ENCODE measurements around the gene UEVLD.

UEVLD gene

GRCh38 chr11:18590571-18590970 is 2.0 kb upstream of the UEVLD start:
- no peak for DNase-seq (ENCODE audit: low spot score)

- DNase-seq (ENCODE audit: low spot score): no peak
Measured at GRCh38 chr11:18581825-18582224, 6.7 kb downstream of the UEVLD start.

- DNase-seq (ENCODE audit: low spot score): no peak
Measured at GRCh38 chr11:18580113-18580766, 8.3 kb downstream of the UEVLD start.

- no peak for DNase-seq (ENCODE audit: low spot score)
Measured at GRCh38 chr11:18578975-18579598, 9.4 kb downstream of the UEVLD start.

GRCh38 chr11:18575361-18575760 is 13.2 kb downstream of the UEVLD start:
- DNase-seq (ENCODE audit: low spot score): no peak

- no peak for DNase-seq (ENCODE audit: low spot score)
Measured at GRCh38 chr11:18567081-18567480, 21.5 kb downstream of the UEVLD start.

GRCh38 chr11:18566406-18566805 is 22.1 kb downstream of the UEVLD start:
- DNase-seq (ENCODE audit: low spot score): no peak

- DNase-seq (ENCODE audit: low spot score): no peak
Measured at GRCh38 chr11:18564149-18564548, 24.4 kb downstream of the UEVLD start.

- DNase-seq (ENCODE audit: low spot score): no peak
Measured at GRCh38 chr11:18563090-18563730, 25.3 kb downstream of the UEVLD start.

- DNase-seq (ENCODE audit: low spot score): no peak
Measured at GRCh38 chr11:18548001-18548400, 40.5 kb downstream of the UEVLD start.

GRCh38 chr11:18540207-18541009 is 48.1 kb downstream of the UEVLD start:
- no peak for DNase-seq (ENCODE audit: low spot score)

GRCh38 chr11:18536209-18536608 is 52.3 kb downstream of the UEVLD start:
- DNase-seq (ENCODE audit: low spot score): no peak

GRCh38 chr11:18534245-18534644 is 54.3 kb downstream of the UEVLD start:
- no peak for DNase-seq (ENCODE audit: low spot score)

GRCh38 chr11:18533365-18533764 is 55.2 kb downstream of the UEVLD start:
- no peak for DNase-seq (ENCODE audit: low spot score)

- peak; percentile 12 for DNase-seq (ENCODE audit: low spot score)
Measured at GRCh38 chr11:18527512-18527911, 61.0 kb downstream of the UEVLD start.

GRCh38 chr11:18526521-18527296 is 61.8 kb downstream of the UEVLD start, which contains the start of gene TSG101:
TSG101 (minus strand) TSS chr11:18526942; CDS start chr11:18526816, 126 bp downstream.
- peak; percentile 96 for DNase-seq (ENCODE audit: low spot score)

GRCh38 chr11:18526130-18526520 is 62.4 kb downstream of the UEVLD start:
- no peak for DNase-seq (ENCODE audit: low spot score)

GRCh38 chr11:18524248-18524647 is 64.3 kb downstream of the UEVLD start:
- no peak for DNase-seq (ENCODE audit: low spot score)

- no peak for DNase-seq (ENCODE audit: low spot score)
Measured at GRCh38 chr11:18523084-18523483, 65.5 kb downstream of the UEVLD start.

GRCh38 chr11:18522388-18522787 is 66.1 kb downstream of the UEVLD start:
- peak; percentile 9 for DNase-seq (ENCODE audit: low spot score)

GRCh38 chr11:18521122-18521521 is 67.4 kb downstream of the UEVLD start:
- DNase-seq (ENCODE audit: low spot score): no peak

All from SK-N-DZ (cell line).